Measurements from ENCODE around the gene GRAMD4.

GRCh38 chr22:46583571-46583970 lies 36.6 kb upstream of the GRAMD4 start:
- TF ChIP-seq CTCF (conservative IDR thresholded peaks at IDR 0.05) (no peak), EZH2 (IDR thresholded peaks at IDR 0.05; ENCODE audit: low read depth) (no peak)
